Gastroesophageal sphincter (tissue), 4 donors: ENCODE measurements around the gene FAM234A. TPM values are rescaled to one million over a fixed set of nuclear protein-coding genes. Genes with fewer than 3 reads are reported as not detected.
A peak's percentile ranks its signal among the peaks of the same experiment; 100 is the strongest.

Experiments used
- ATAC-seq: fragments of 150-250 bp; one replicate; pipeline ENCODE4 v1.9.1; 2016; ENCODE audit warnings: mild to moderate bottlenecking, moderate library complexity
- H3K27ac ChIP-seq, 4 donors: fragments of 200-600 bp; sonication (generic) in 3 of 4; 1 replicate in 3 of 4; 2 replicates in 1 of 4; pipeline ENCODE4 v1.5.1; 2016 to 2019
- H3K27me3 ChIP-seq: fragments of 200-600 bp; sonication (generic); one replicate; pipeline ENCODE4 v1.5.1; 2019
- H3K36me3 ChIP-seq, 2 donors: fragments of 200-600 bp; sonication (generic); one replicate each; pipeline ENCODE4 v1.5.1; 2019; ENCODE audit warnings: control low read depth in 1 of 2
- H3K4me1 ChIP-seq, 3 donors: fragments of 200-600 bp; sonication (generic); 1 replicate in 2 of 3; 2 replicates in 1 of 3; pipeline ENCODE4 v1.5.1; 2016 to 2019; ENCODE audit warnings: control low read depth in 2 of 3
- H3K4me3 ChIP-seq, 2 donors: fragments of 200-600 bp; sonication (generic); one replicate each; pipeline ENCODE4 v1.5.1; 2019; ENCODE audit warnings: mild to moderate bottlenecking in 1 of 2, moderate library complexity in 1 of 2
- H3K9me3 ChIP-seq, 3 donors: fragments of 200-600 bp; sonication (generic); one replicate each; pipeline ENCODE4 v1.5.1; 2017 to 2019; ENCODE audit warnings: control low read depth in 2 of 3
- CTCF ChIP-seq, 4 experiments: fragments of 200-600 bp in 2 of 4; fragments of 450-650 bp in 2 of 4; sonication (generic) in 1 of 4; IDR thresholded peaks; one replicate each; pipeline ENCODE4 v1.5.1; 2017 to 2019; ENCODE audit warnings: antibody characterized with exemption in 4 of 4, mild to moderate bottlenecking in 2 of 4, moderate library complexity in 2 of 4
- EP300 ChIP-seq: sonication (generic); formaldehyde crosslinking; IDR thresholded peaks from one replicate; pipeline ENCODE4 v1.6.1; 2017; ENCODE audit warnings: antibody characterized with exemption, mild to moderate bottlenecking
- POLR2A ChIP-seq, 2 donors: fragments of 450-650 bp; IDR thresholded peaks; one replicate each; pipeline ENCODE4 v1.6.1; 2017; ENCODE audit warnings: antibody characterized with exemption in 2 of 2, mild to moderate bottlenecking in 2 of 2, moderate library complexity in 1 of 2
- POLR2AphosphoS5 ChIP-seq: sonication (generic); formaldehyde crosslinking; IDR thresholded peaks from one replicate; pipeline ENCODE4 v1.6.1; 2017; ENCODE audit warnings: antibody characterized with exemption
- WGBS, 2 donors: methylation state at CpG; one replicate each; pipeline ENCODE4 v1.1.5; 2018; ENCODE audit warnings: low coverage in 1 of 2; 5-methylcytosine and 5-hydroxymethylcytosine counted together
- total RNA-seq, 4 donors: library from RNA; depleted of rRNA; stranded (reverse); fragments of >200 nt; gene quantifications; one replicate each; pipeline ENCODE4 v1.1.0, GENCODE V29; 2016

FAM234A gene
- total RNA-seq, 4 donors from 2014 or later: 54.5 to 123 (median 93.2) TPM

- Histone ChIP-seq H3K4me3 (no peak overlapping the region), H3K27me3 (peaks cover 18% of the 10 kb centered on the region), H3K9me3 (no peaks in the 10 kb centered on the region), H3K27ac (no peak overlapping the region), H3K4me1 (peaks cover 0 to 1% (median 0%) of the 10 kb centered on the region in 3 donors), H3K36me3 (peaks cover 0 to 54% of the 10 kb centered on the region in 2 donors)
- WGBS, 2 donors: 97 to 100% methylated on average over 2 to 5 of the region's 22 CpGs
- TF ChIP-seq POLR2AphosphoS5 (no peak), POLR2A (IDR thresholded peaks at IDR 0.05) (no peak), CTCF (IDR thresholded peaks at IDR 0.05) (no peak), EP300 (no peak)
- no peak for ATAC-seq
Observed at GRCh38 chr16:286491-287297, 52.1 kb downstream of the FAM234A start.

GRCh38 chr16:287298-287811 lies 52.7 kb downstream of the FAM234A start:
- H3K27ac ChIP-seq: no peak overlapping the region
- no peak overlapping the region for H3K4me3 ChIP-seq
- no peak for TF ChIP-seq POLR2AphosphoS5
- no peak for TF ChIP-seq POLR2A (IDR thresholded peaks at IDR 0.05)
- peak in 1 of 4 experiments; percentile 10 for TF ChIP-seq CTCF (IDR thresholded peaks at IDR 0.05)
- TF ChIP-seq EP300: no peak
- H3K9me3 ChIP-seq: no peaks in the 10 kb centered on the region
- no peaks in the 10 kb centered on the region for H3K4me1 ChIP-seq
- H3K36me3 ChIP-seq: peaks cover 0 to 61% of the 10 kb centered on the region in 2 donors
- peaks cover 11% of the 10 kb centered on the region for H3K27me3 ChIP-seq
- no peak for ATAC-seq
- WGBS, 2 donors: 57 to 62% methylated on average over 4 to 10 of the region's 16 CpGs

- Histone ChIP-seq H3K36me3 (peaks cover 0 to 70% of the 10 kb centered on the region in 2 donors), H3K9me3 (no peaks in the 10 kb centered on the region), H3K4me1 (no peaks in the 10 kb centered on the region), H3K27ac (no peak overlapping the region), H3K27me3 (peaks cover 2% of the 10 kb centered on the region), H3K4me3 (no peak overlapping the region)
- TF ChIP-seq POLR2A (IDR thresholded peaks at IDR 0.05) (no peak), CTCF (IDR thresholded peaks at IDR 0.05) (no peak), POLR2AphosphoS5 (no peak), EP300 (no peak)
- 71 to 89% methylated on average over 3 to 8 of the region's 33 CpGs for WGBS, 2 donors
- no peak for ATAC-seq
Observed at GRCh38 chr16:287981-288920, 53.6 kb downstream of the FAM234A start.

- ATAC-seq: no peak
- H3K9me3 ChIP-seq: no peaks in the 10 kb centered on the region
- TF ChIP-seq EP300: no peak
- no peak for TF ChIP-seq POLR2A (IDR thresholded peaks at IDR 0.05)
- TF ChIP-seq POLR2AphosphoS5: no peak
- no peak for TF ChIP-seq CTCF (IDR thresholded peaks at IDR 0.05)
- WGBS, 2 donors: 91 to 93% methylated on average over 3 to 8 of the region's 22 CpGs
- H3K4me1 ChIP-seq: no peaks in the 10 kb centered on the region
- no peak overlapping the region for H3K27ac ChIP-seq
- no peaks in the 10 kb centered on the region for H3K27me3 ChIP-seq
- H3K36me3 ChIP-seq: peaks cover 0 to 80% of the 10 kb centered on the region in 2 donors
- no peak overlapping the region for H3K4me3 ChIP-seq
Observed at GRCh38 chr16:289395-289997, 54.9 kb downstream of the FAM234A start.
